Cardiac fibroblast (primary cell): Measurements from ENCODE around the gene YAF2.

Experiments
- DNase-seq, 2 donors: peaks; one replicate each; pipeline versions ENCODE4 v3.0.0 to v3.0.0-alpha.2; 2010; ENCODE audit warnings: low read depth in 2 of 2
- H3K4me3 ChIP-seq, 2 donors: replicated peaks in 1 of 2; 1 replicate in 1 of 2; 2 replicates in 1 of 2; pipeline ENCODE4 v1.5.1; 2011; ENCODE audit warnings: low read depth in 2 of 2, low read length in 2 of 2, mild to moderate bottlenecking in 2 of 2, moderate library complexity in 1 of 2
- TF ChIP-seq, protein P1 (sequence below): IDR thresholded peaks from one replicate; pipeline ENCODE4 v1.5.1; 2011; ENCODE audit warnings: low read depth, mild to moderate bottlenecking, low read length, inconsistent platforms

The YAF2 gene

DNA sequence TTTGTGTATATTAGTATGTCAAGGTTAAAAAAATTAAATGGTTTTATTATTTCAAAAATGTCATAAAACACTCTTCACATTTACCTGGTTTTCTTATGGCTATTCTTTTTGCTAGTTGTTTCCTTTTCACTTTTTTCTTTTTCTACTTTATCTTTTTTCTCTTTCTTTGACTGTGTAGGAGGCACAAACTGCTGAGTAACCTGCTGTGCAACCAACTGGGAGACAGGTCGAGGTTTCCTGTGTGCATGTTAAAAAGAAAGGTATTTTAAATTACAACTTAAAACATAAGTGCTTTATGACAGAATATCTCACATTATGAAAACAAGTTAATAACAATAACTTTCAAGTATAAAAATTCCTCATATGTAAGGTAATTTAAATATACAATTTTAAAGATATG lies 76.5 kb downstream of the YAF2 start:
- no peak for DNase-seq
- TF ChIP-seq, protein P1, sequence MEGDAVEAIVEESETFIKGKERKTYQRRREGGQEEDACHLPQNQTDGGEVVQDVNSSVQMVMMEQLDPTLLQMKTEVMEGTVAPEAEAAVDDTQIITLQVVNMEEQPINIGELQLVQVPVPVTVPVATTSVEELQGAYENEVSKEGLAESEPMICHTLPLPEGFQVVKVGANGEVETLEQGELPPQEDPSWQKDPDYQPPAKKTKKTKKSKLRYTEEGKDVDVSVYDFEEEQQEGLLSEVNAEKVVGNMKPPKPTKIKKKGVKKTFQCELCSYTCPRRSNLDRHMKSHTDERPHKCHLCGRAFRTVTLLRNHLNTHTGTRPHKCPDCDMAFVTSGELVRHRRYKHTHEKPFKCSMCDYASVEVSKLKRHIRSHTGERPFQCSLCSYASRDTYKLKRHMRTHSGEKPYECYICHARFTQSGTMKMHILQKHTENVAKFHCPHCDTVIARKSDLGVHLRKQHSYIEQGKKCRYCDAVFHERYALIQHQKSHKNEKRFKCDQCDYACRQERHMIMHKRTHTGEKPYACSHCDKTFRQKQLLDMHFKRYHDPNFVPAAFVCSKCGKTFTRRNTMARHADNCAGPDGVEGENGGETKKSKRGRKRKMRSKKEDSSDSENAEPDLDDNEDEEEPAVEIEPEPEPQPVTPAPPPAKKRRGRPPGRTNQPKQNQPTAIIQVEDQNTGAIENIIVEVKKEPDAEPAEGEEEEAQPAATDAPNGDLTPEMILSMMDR: no peak
- no peak overlapping the region for H3K4me3 ChIP-seq

DNA sequence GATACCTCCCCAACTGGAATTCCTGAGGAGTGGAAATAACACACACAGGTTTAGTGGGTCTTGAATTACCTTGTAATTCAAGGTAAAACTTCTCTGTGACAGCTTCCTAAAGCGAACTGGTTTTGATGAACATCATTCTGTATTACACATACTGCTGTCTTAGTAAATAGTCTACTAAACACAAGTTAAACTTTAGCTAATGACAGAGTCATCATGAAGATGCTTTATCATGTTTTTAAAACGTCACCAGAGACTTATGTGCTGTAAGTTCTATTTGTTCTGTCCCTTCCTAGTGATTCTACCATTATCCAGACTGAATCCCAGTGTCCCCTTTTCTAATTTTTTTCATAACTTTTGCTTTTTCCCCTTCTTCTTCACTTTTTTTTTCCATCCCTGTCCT lies 81.8 kb downstream of the YAF2 start:
- DNase-seq: no peak
- TF ChIP-seq, protein P1: no peak
- no peak overlapping the region for H3K4me3 ChIP-seq

DNA sequence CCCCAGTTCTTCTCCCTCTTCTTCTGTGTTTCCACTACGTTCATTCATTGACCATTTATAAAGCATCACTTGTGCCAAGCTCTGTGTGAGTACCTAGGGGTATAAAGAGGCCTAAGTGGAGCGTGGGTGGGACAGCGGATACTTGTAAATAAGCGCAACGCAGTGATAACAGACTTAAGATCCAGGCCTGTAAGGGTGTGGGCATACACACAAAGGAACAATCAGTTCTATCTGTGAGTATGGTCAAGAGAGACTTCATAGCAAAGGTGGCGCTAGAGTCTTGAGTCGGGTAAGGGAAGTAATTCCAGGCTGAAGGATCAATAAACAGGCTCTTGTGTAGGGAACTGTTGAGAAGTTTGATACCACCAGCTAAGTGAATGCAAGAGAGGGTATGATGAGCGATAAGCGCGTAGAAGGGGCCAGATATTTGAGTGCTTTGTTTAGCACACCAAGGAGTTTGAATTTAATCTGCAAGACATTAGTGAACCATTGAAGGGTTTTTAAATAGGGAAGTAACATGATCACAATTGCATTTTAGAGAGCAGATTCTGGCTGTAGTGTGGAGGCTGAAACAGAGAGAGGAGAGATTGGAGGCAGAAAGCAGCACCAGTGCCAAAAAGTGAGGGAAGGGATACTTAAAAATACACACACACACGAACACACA lies 92.4 kb downstream of the YAF2 start:
- TF ChIP-seq, protein P1: no peak
- DNase-seq: no peak
- no peak overlapping the region for H3K4me3 ChIP-seq

DNA sequence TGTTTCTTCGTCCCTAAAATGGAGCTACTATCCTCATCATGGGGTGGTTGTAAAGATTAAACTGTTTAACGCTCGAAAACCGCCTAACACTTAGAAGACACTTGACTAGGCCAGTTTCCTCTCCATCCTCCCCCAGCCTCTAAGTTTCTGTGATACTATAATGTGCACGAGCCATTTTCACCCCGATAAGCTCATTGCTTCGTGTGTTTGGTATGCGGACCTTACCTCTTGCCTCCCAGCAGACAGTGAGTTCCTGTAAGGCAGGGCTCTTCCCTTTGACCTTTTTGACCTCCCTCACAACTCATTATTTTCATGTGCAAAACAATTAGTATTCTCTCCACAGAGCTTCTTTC lies 92.9 kb downstream of the YAF2 start:
- DNase-seq: no peak
- peak overlapping the region; percentile 69 for H3K4me3 ChIP-seq
- TF ChIP-seq, protein P1: no peak

DNA sequence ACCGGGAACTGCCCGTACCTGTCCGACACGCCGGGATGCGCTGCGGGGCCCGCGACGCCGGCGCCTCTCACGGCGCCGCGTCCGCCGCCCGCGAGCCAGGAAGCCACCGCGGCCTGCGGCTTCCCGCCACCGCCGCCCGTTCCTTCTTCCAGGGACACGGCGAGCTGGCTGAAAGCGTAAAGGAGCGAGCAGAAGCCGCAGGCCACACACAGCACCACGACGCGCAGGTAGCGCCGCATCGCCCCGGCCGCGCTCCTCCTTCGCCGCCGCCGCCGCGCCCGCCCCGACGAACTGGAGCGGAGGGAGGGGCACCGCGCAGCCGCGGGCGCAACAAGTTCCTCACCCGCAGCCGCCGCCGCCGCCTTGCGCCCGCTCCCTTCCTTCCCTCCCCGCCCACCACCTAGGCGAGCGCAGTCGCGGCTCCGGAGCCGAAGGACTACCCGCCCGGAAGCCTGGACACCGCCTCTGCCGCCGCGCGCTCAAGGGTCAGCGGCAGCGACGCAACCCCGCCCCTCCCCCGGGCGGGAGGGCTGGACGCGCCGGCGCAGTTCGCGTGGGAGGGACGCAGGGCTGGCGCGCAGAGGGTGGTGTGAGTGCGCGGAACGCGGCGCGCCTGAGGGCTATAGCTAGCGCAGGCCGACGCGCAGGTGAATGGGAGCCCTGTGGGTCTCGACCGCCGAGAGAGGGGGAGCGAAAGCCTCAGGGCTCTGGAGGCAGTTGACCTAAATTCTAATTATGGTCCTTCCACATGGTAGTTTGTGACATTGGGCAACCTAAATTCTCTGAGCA lies 93.4 kb downstream of the YAF2 start, which contains the start of gene GXYLT1:
Gene GXYLT1, minus strand, starts transcription at position 467 of the 789 bp plus-strand sequence. Its CDS starts 228 bp downstream, at position 239.
- TF ChIP-seq, protein P1: no peak
- peak within 1 kb of the TSS; percentile 69 for H3K4me3 ChIP-seq
- peak; percentile 92 to 97 for DNase-seq

DNA sequence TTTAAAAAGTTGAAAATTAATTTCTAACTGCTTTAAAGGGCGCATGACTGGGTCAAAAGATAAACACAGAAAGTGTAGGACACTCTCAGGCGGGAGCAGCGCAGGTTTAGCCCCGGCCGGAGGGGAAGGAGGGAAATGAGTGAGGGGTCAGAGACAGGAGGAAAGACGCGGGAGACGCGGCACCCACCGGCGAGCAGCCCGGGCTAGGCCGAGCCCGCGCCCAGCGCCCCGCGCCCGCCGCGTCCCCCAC lies 94.0 kb downstream of the YAF2 start:
- DNase-seq: no peak
- TF ChIP-seq, protein P1: no peak
- H3K4me3 ChIP-seq: peak overlapping the region; percentile 69
